ENCODE measurements around the gene AUTS2. TPM values are rescaled to one million over a fixed set of nuclear protein-coding genes. Genes with fewer than 3 reads are reported as not detected.

AUTS2 gene
- total and polyA plus RNA-seq, 4 donors, result 4.9 to 24.4 (median 7.0) TPM

GRCh38 chr7:70481570-70482123, 883.4 kb downstream of the AUTS2 start:
- H3K4me3 ChIP-seq (ENCODE audit: low read depth in 1 of 3, low read length in 3 of 3), result no peak overlapping the region
- no peak for DNase-seq (ENCODE audit: low spot score)
- no peaks in the 10 kb centered on the region for H3K9me3 ChIP-seq (ENCODE audit: control insufficient read depth in 4 of 4, low read length in 3 of 4)
- peaks cover 3 to 13% (median 11%) of the 10 kb centered on the region in 4 donors for H3K4me1 ChIP-seq (ENCODE audit: control insufficient read depth in 4 of 4, insufficient read depth in 4 of 4, low read length in 3 of 4)
- no peaks in the 10 kb centered on the region for H3K27me3 ChIP-seq (ENCODE audit: control insufficient read depth in 4 of 4, insufficient read depth in 4 of 4, low read length in 3 of 4)
- H3K36me3 ChIP-seq (ENCODE audit: control insufficient read depth in 4 of 4, insufficient read depth in 3 of 4, low read depth in 1 of 4, low read length in 3 of 4), result no peaks in the 10 kb centered on the region
- no peak overlapping the region for H3K27ac ChIP-seq (ENCODE audit: low read depth in 1 of 2, low read length in 2 of 2)
- 80% methylated on average over 8 of the region's 8 CpGs for whole genome bisulfite sequencing
- H3K9ac ChIP-seq (ENCODE audit: low read depth in 1 of 2, low read length in 2 of 2), result no peak overlapping the region
- TF ChIP-seq MAX (IDR thresholded peaks at IDR 0.05), result no peak
- no peak for TF ChIP-seq GABPA (IDR thresholded peaks at IDR 0.05 in 1 of 2, conservative IDR thresholded peaks at IDR 0.05 in 1 of 2)
- no peak for TF ChIP-seq ZBTB33 (IDR thresholded peaks at IDR 0.05)
- no peak for TF ChIP-seq RXRA (IDR thresholded peaks at IDR 0.05)
- no peak for TF ChIP-seq HNF4G (IDR thresholded peaks at IDR 0.05)
- no peak for TF ChIP-seq CTCF (IDR thresholded peaks at IDR 0.05; ENCODE audit: low read depth, low read length, missing input control)
- no peak for TF ChIP-seq EGR1 (IDR thresholded peaks at IDR 0.05; ENCODE audit: low read depth in 2 of 2)
- no peak for TF ChIP-seq NR2F2 (IDR thresholded peaks at IDR 0.05)
- no peak for TF ChIP-seq FOXA2 (IDR thresholded peaks at IDR 0.05)
- TF ChIP-seq ATF3 (IDR thresholded peaks at IDR 0.05), result no peak
- TF ChIP-seq REST (IDR thresholded peaks at IDR 0.05), result no peak
- TF ChIP-seq FOXA1 (IDR thresholded peaks at IDR 0.05), result no peak
- no peak for TF ChIP-seq JUND (IDR thresholded peaks at IDR 0.05)

GRCh38 chr7:70484255-70484654, 886.0 kb downstream of the AUTS2 start:
- Histone ChIP-seq H3K27me3 (ENCODE audit: control insufficient read depth in 4 of 4, insufficient read depth in 4 of 4, low read length in 3 of 4) (no peaks in the 10 kb centered on the region), H3K4me3 (ENCODE audit: low read depth in 1 of 3, low read length in 3 of 3) (no peak overlapping the region), H3K9me3 (ENCODE audit: control insufficient read depth in 4 of 4, low read length in 3 of 4) (no peaks in the 10 kb centered on the region), H3K9ac (ENCODE audit: low read depth in 1 of 2, low read length in 2 of 2) (no peak overlapping the region), H3K27ac (ENCODE audit: low read depth in 1 of 2, low read length in 2 of 2) (no peak overlapping the region), H3K4me1 (ENCODE audit: control insufficient read depth in 4 of 4, insufficient read depth in 4 of 4, low read length in 3 of 4) (no peaks in the 10 kb centered on the region), H3K36me3 (ENCODE audit: control insufficient read depth in 4 of 4, insufficient read depth in 3 of 4, low read depth in 1 of 4, low read length in 3 of 4) (no peaks in the 10 kb centered on the region)
- 96% methylated on average over 3 of the region's 3 CpGs for WGBS
- TF ChIP-seq CTCF (IDR thresholded peaks at IDR 0.05; ENCODE audit: low read depth, low read length, missing input control), result no peak
- no peak for TF ChIP-seq MAX (IDR thresholded peaks at IDR 0.05)
- no peak for TF ChIP-seq FOXA1 (IDR thresholded peaks at IDR 0.05)
- no peak for TF ChIP-seq SP1 (IDR thresholded peaks at IDR 0.05)
- TF ChIP-seq JUND (IDR thresholded peaks at IDR 0.05), result no peak
- TF ChIP-seq HNF4G (IDR thresholded peaks at IDR 0.05), result no peak
- TF ChIP-seq HNF4A (conservative IDR thresholded peaks at IDR 0.05), result no peak
- TF ChIP-seq REST (IDR thresholded peaks at IDR 0.05), result no peak
- DNase-seq (ENCODE audit: low spot score), result no peak
